Neural progenitor cell (in vitro differentiated cells): ENCODE results near the gene CRIP2. TPM values are rescaled to one million over a fixed set of nuclear protein-coding genes. Genes with fewer than 3 reads are reported as not detected.

Source experiments
- DNase-seq: peaks from one replicate; pipeline ENCODE4 v3.0.0-alpha.2; 2016; ENCODE audit warnings: low spot score
- H2AFZ ChIP-seq: fragments of 200-600 bp; sonication (generic); replicated peaks from 2 replicates; pipeline ENCODE4 v1.6.1; 2016; ENCODE audit warnings: antibody characterized with exemption
- H3F3A ChIP-seq: fragments of 200-600 bp; sonication (generic); 2 replicates; pipeline ENCODE4 v1.6.1; 2016; ENCODE audit warnings: antibody characterized with exemption, low read depth
- H3K27ac ChIP-seq: fragments of 200-600 bp; sonication (generic); 2 replicates; pipeline ENCODE4 v1.5.1; 2016; ENCODE audit warnings: mild to moderate bottlenecking
- H3K27me3 ChIP-seq: fragments of 200-600 bp; sonication (generic); 2 replicates; pipeline ENCODE4 v1.6.1; 2016; ENCODE audit warnings: mild to moderate bottlenecking, moderate library complexity
- H3K36me3 ChIP-seq: fragments of 200-600 bp; sonication (generic); 2 replicates; pipeline ENCODE4 v1.5.1; 2016
- H3K4me1 ChIP-seq: fragments of 200-600 bp; sonication (generic); 2 replicates; pipeline ENCODE4 v1.6.1; 2016; ENCODE audit warnings: mixed run types
- H3K4me2 ChIP-seq: fragments of 200-600 bp; sonication (generic); 2 replicates; pipeline ENCODE4 v1.6.1; 2016
- H3K4me3 ChIP-seq: fragments of 200-600 bp; sonication (generic); 2 replicates; pipeline ENCODE4 v1.5.1; 2016
- H3K79me2 ChIP-seq: fragments of 200-600 bp; sonication (generic); 2 replicates; pipeline ENCODE4 v1.6.1; 2016; ENCODE audit warnings: low read depth
- H3K9ac ChIP-seq: fragments of 200-600 bp; sonication (generic); 2 replicates; pipeline ENCODE4 v1.6.1; 2016
- H3K9me3 ChIP-seq: fragments of 200-600 bp; sonication (generic); 2 replicates; pipeline ENCODE4 v1.5.1; 2016; ENCODE audit warnings: low read depth
- H4K20me1 ChIP-seq: fragments of 200-600 bp; sonication (generic); 2 replicates; pipeline ENCODE4 v1.6.1; 2016; ENCODE audit warnings: low read depth
- H3K27ac Mint-ChIP-seq: 3 replicates; pipeline ENCODE4 v1.8.0; 2021; ENCODE audit warnings: mixed read lengths
- H3K27me3 Mint-ChIP-seq: 2 replicates; pipeline ENCODE4 v1.8.0; 2022; ENCODE audit warnings: low read depth, mild to moderate bottlenecking, inconsistent platforms, moderate library complexity, mixed read lengths; ENCODE audit not compliant: insufficient read depth
- H3K36me3 Mint-ChIP-seq: 3 replicates; pipeline ENCODE4 v1.8.0; 2021; ENCODE audit warnings: mixed read lengths
- H3K4me1 Mint-ChIP-seq: 3 replicates; pipeline ENCODE4 v1.8.0; 2021; ENCODE audit warnings: mixed read lengths
- H3K4me3 Mint-ChIP-seq: 3 replicates; pipeline ENCODE4 v1.8.0; 2021; ENCODE audit warnings: mild to moderate bottlenecking, moderate library complexity, mixed read lengths
- H3K9me3 Mint-ChIP-seq: 3 replicates; pipeline ENCODE4 v1.8.0; 2020; ENCODE audit warnings: mixed read lengths
- CTCF ChIP-seq: fragments of 200-600 bp; sonication (generic); IDR thresholded peaks from 2 replicates; pipeline ENCODE4 v1.5.1; 2017; ENCODE audit warnings: antibody characterized with exemption, mild to moderate bottlenecking
- EZH2 ChIP-seq: fragments of 200-600 bp; sonication (generic); IDR thresholded peaks from 2 replicates; pipeline ENCODE4 v1.6.1; 2017; ENCODE audit warnings: antibody characterized with exemption, mild to moderate bottlenecking, moderate library complexity
- EZH2phosphoT487 ChIP-seq: fragments of 200-600 bp; sonication (generic); IDR thresholded peaks from 2 replicates; pipeline ENCODE4 v1.6.1; 2017; ENCODE audit warnings: antibody characterized with exemption
- total RNA-seq: library from RNA; depleted of rRNA; stranded (reverse); fragments of >200 nt; gene quantifications from 2 replicates; pipeline ENCODE4 v1.2.3, GENCODE V29; 2015; ENCODE audit warnings: low replicate concordance

CRIP2 gene
- total RNA-seq, 1 donor from 2014 or later: 0.30 TPM

GRCh38 chr14:105502446-105503295 lies 28.1 kb downstream of the CRIP2 start:
- DNase-seq: no peak
- Mint-ChIP-seq H3K9me3 (no peaks in the 10 kb centered on the region), H3K4me3 (no peak overlapping the region), H3K4me1 (peaks cover 15% of the 10 kb centered on the region), H3K27ac (peak overlapping the region; percentile 82), H3K27me3 (peaks cover 9% of the 10 kb centered on the region), H3K36me3 (no peaks in the 10 kb centered on the region)
- Histone ChIP-seq H3K9me3 (no peaks in the 10 kb centered on the region), H3F3A (peaks cover 5% of the 10 kb centered on the region), H4K20me1 (no peaks in the 10 kb centered on the region), H3K27me3 (peaks cover 2% of the 10 kb centered on the region), H2AFZ (no peak overlapping the region), H3K9ac (no peak overlapping the region), H3K4me3 (no peak overlapping the region), H3K27ac (no peak overlapping the region), H3K36me3 (no peaks in the 10 kb centered on the region), H3K4me2 (no peak overlapping the region), H3K4me1 (no peaks in the 10 kb centered on the region), H3K79me2 (no peaks in the 10 kb centered on the region)
- TF ChIP-seq EZH2: no peak
- TF ChIP-seq EZH2phosphoT487: no peak
- TF ChIP-seq CTCF: no peak

- H3K4me1 ChIP-seq: no peaks in the 10 kb centered on the region
- no peak overlapping the region for H3K9ac ChIP-seq
- no peaks in the 10 kb centered on the region for H3K79me2 ChIP-seq
- Mint-ChIP-seq H3K27ac (no peak overlapping the region), H3K4me3 (no peak overlapping the region), H3K36me3 (no peaks in the 10 kb centered on the region), H3K9me3 (no peaks in the 10 kb centered on the region), H3K4me1 (peaks cover 14% of the 10 kb centered on the region), H3K27me3 (peaks cover 9% of the 10 kb centered on the region)
- H3K4me2 ChIP-seq: no peak overlapping the region
- no peak overlapping the region for H3K27ac ChIP-seq
- H3K27me3 ChIP-seq: peaks cover 8% of the 10 kb centered on the region
- H3K9me3 ChIP-seq: no peaks in the 10 kb centered on the region
- H4K20me1 ChIP-seq: no peaks in the 10 kb centered on the region
- no peaks in the 10 kb centered on the region for H3K36me3 ChIP-seq
- no peak for DNase-seq
- TF ChIP-seq EZH2 (no peak), EZH2phosphoT487 (no peak), CTCF (no peak)
- no peak overlapping the region for H2AFZ ChIP-seq
- H3F3A ChIP-seq: peaks cover 5% of the 10 kb centered on the region
- H3K4me3 ChIP-seq: no peak overlapping the region
These were observed 28.6 kb downstream of the CRIP2 start for GRCh38 chr14:105503296-105503640.

GRCh38 chr14:105503935-105504692 lies 29.5 kb downstream of the CRIP2 start:
- Histone ChIP-seq H3K27me3 (peaks cover 16% of the 10 kb centered on the region), H3K4me3 (no peak overlapping the region), H3K79me2 (no peaks in the 10 kb centered on the region), H3F3A (peaks cover 2% of the 10 kb centered on the region), H3K36me3 (no peaks in the 10 kb centered on the region), H3K9me3 (no peaks in the 10 kb centered on the region), H2AFZ (no peak overlapping the region), H3K4me2 (no peak overlapping the region), H3K9ac (no peak overlapping the region), H3K27ac (no peak overlapping the region), H3K4me1 (no peaks in the 10 kb centered on the region), H4K20me1 (no peaks in the 10 kb centered on the region)
- DNase-seq: no peak
- Mint-ChIP-seq H3K4me1 (peaks cover 10% of the 10 kb centered on the region), H3K9me3 (no peaks in the 10 kb centered on the region), H3K36me3 (no peaks in the 10 kb centered on the region), H3K4me3 (no peak overlapping the region), H3K27me3 (peaks cover 12% of the 10 kb centered on the region), H3K27ac (peak overlapping the region; percentile 72)
- TF ChIP-seq EZH2phosphoT487: no peak
- no peak for TF ChIP-seq CTCF
- no peak for TF ChIP-seq EZH2
